Ascending aorta (tissue), 2 donors: ENCODE measurements around the gene PANK4. TPM values are rescaled to one million over a fixed set of nuclear protein-coding genes. Genes with fewer than 3 reads are reported as not detected.

ENCODE experiments used
- DNase-seq, 2 donors: peaks; one replicate each; pipeline ENCODE4 v3.0.0-alpha.2; 2019; ENCODE audit warnings: low spot score in 2 of 2
- H3K27ac ChIP-seq, 2 donors: fragments of 200-600 bp; sonication (generic); one replicate each; pipeline ENCODE4 v1.5.1; 2016 to 2017; ENCODE audit warnings: mild to moderate bottlenecking in 1 of 2
- H3K27me3 ChIP-seq: fragments of 200-600 bp; sonication (generic); one replicate; pipeline ENCODE4 v1.5.1; 2017
- H3K36me3 ChIP-seq, 2 donors: fragments of 200-600 bp; sonication (generic); one replicate each; pipeline ENCODE4 v1.5.1; 2016
- H3K4me1 ChIP-seq, 2 donors: fragments of 200-600 bp; sonication (generic); one replicate each; pipeline ENCODE4 v1.5.1; 2016 to 2017; ENCODE audit warnings: mild to moderate bottlenecking in 1 of 2
- H3K4me3 ChIP-seq, 2 donors: fragments of 200-600 bp; sonication (generic); one replicate each; pipeline ENCODE4 v1.5.1; 2016 to 2017; ENCODE audit warnings: mild to moderate bottlenecking in 1 of 2
- H3K9me3 ChIP-seq, 2 donors: fragments of 200-600 bp; sonication (generic); one replicate each; pipeline ENCODE4 v1.5.1; 2016
- CTCF ChIP-seq, 3 experiments: fragments of 200-600 bp in 2 of 3; fragments of 450-650 bp in 1 of 3; sonication (generic) in 2 of 3; IDR thresholded peaks; one replicate each; pipeline ENCODE4 v1.5.1; 2016 to 2019; ENCODE audit warnings: antibody characterized with exemption in 3 of 3, mild to moderate bottlenecking in 1 of 3, moderate library complexity in 1 of 3
- intact Hi-C: fragments of 100-400 bp; cut with DNase I; formaldehyde crosslinking; loops from one replicate; pipeline ENCODE4 v1.15.1; 2023
- total RNA-seq: library from RNA; depleted of rRNA; stranded (reverse); fragments of >200 nt; gene quantifications from one replicate; pipeline ENCODE4 v1.1.0, GENCODE V29; 2016

PANK4 gene
- total RNA-seq, 1 donor from 2014 or later = 80.5 TPM

GRCh38 chr1:2501820-2502119, 24.6 kb downstream of the PANK4 start:
- H3K4me3 ChIP-seq = no peak overlapping the region
- H3K27me3 ChIP-seq = peaks cover 9% of the 10 kb centered on the region
- intact Hi-C loops = no loop called here
- no peaks in the 10 kb centered on the region for H3K9me3 ChIP-seq
- TF ChIP-seq CTCF (IDR thresholded peaks at IDR 0.05) = no peak
- H3K4me1 ChIP-seq = no peaks in the 10 kb centered on the region
- no peak for DNase-seq
- H3K27ac ChIP-seq = no peak overlapping the region
- no peaks in the 10 kb centered on the region for H3K36me3 ChIP-seq

- Histone ChIP-seq H3K27me3 (peaks cover 9% of the 10 kb centered on the region), H3K4me3 (no peak overlapping the region)
- DNase-seq = no peak
Measured at GRCh38 chr1:2501041-2501819, 25.2 kb downstream of the PANK4 start.

GRCh38 chr1:2499986-2500596, 26.3 kb downstream of the PANK4 start:
- DNase-seq = no peak
- Histone ChIP-seq H3K4me1 (no peaks in the 10 kb centered on the region), H3K4me3 (no peak overlapping the region), H3K36me3 (no peaks in the 10 kb centered on the region), H3K27me3 (peaks cover 9% of the 10 kb centered on the region), H3K9me3 (no peaks in the 10 kb centered on the region), H3K27ac (no peak overlapping the region)
- no peak for TF ChIP-seq CTCF (IDR thresholded peaks at IDR 0.05)
- intact Hi-C loops = no loop called here

More at GRCh38 chr1:2501041-2501819, 25.2 kb downstream of the PANK4 start:
- Histone ChIP-seq H3K36me3 (no peaks in the 10 kb centered on the region), H3K9me3 (no peaks in the 10 kb centered on the region), H3K27ac (no peak overlapping the region), H3K4me1 (no peaks in the 10 kb centered on the region)
- TF ChIP-seq CTCF (IDR thresholded peaks at IDR 0.05) = no peak
- intact Hi-C loops = no loop called here

GRCh38 chr1:2499260-2499659, 27.1 kb downstream of the PANK4 start:
- Histone ChIP-seq H3K4me3 (no peak overlapping the region), H3K36me3 (no peaks in the 10 kb centered on the region), H3K27me3 (peaks cover 4% of the 10 kb centered on the region), H3K9me3 (no peaks in the 10 kb centered on the region), H3K4me1 (no peaks in the 10 kb centered on the region), H3K27ac (no peak overlapping the region)
- DNase-seq = no peak
- intact Hi-C loops = no loop called here
- TF ChIP-seq CTCF (IDR thresholded peaks at IDR 0.05) = no peak

- Histone ChIP-seq H3K36me3 (no peaks in the 10 kb centered on the region), H3K27ac (no peak overlapping the region), H3K9me3 (no peaks in the 10 kb centered on the region), H3K4me1 (no peaks in the 10 kb centered on the region), H3K27me3 (no peaks in the 10 kb centered on the region), H3K4me3 (no peak overlapping the region)
- DNase-seq = no peak
- no peak for TF ChIP-seq CTCF (IDR thresholded peaks at IDR 0.05)
- intact Hi-C loops = no loop called here
Measured at GRCh38 chr1:2498648-2499047, 27.7 kb downstream of the PANK4 start.
